ENCODE results near the gene DDR2. TPM values are rescaled to one million over a fixed set of nuclear protein-coding genes. Genes with fewer than 3 reads are reported as not detected.
A peak's percentile ranks its signal among the peaks of the same experiment; 100 is the strongest.

DDR2 gene
- polyA plus RNA-seq, 1 of the 3 experiments (the other 2 are of a cell fraction), result 34.0 TPM

DNA sequence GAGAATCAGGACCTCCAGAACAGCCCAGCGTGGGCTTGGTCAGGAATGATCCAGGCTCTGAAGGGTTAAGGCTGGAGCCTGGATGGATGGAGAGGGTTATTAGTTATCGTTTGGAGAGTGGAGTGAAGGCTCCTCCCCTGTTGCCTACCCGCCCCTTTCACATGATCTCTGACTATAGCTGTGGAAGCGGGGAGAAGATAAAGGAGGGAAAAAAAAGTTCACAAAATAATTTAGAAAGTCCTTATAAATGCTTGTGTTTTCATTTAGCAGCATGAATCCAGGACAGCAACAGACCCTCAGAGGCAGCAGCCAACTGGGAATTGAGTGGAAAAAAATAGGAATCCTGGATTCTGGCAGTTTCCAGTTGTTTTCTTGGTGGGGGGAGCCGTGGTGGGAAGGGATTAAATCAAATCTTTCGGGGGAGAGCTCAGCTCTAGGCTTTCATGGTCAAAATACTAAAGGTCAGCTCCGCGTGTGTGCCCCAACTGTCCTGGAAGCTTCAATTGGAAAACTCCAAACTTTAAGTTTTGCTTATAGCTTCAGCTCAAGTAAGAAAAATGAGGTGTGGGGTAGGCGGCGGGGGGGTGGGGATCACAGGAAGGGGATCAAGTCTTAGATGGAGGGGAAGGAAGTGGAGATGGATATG, 595 bp upstream of the DDR2 start (continued):
- TF ChIP-seq IRF3 (IDR thresholded peaks at IDR 0.05; ENCODE audit: low read depth, low read length) (no peak), EP300 (IDR thresholded peaks at IDR 0.05; ENCODE audit: borderline replicate concordance in 1 of 2, low read depth in 1 of 2, low read length in 1 of 2) (no peak), TCF12 (IDR thresholded peaks at IDR 0.05) (peak; percentile 5; the same call in 1 of the 2 replicates), POLR2AphosphoS5 (IDR thresholded peaks at IDR 0.05; ENCODE audit: low read depth, low read length) (no peak; the same call in 1 of the 2 replicates), YY1 (IDR thresholded peaks at IDR 0.05; ENCODE audit: low read depth) (no peak), FOXJ3 (CRISPR knock-in tag; IDR thresholded peaks at IDR 0.05) (no peak), FOSL2 (IDR thresholded peaks at IDR 0.05; ENCODE audit: borderline replicate concordance, low read depth) (no peak), JUND (IDR thresholded peaks at IDR 0.05) (no peak), MAX (IDR thresholded peaks at IDR 0.05; ENCODE audit: low read depth) (no peak), NFIC (IDR thresholded peaks at IDR 0.05; ENCODE audit: borderline replicate concordance) (no peak), MEF2A (IDR thresholded peaks at IDR 0.05; ENCODE audit: borderline replicate concordance, low read depth) (no peak), RCOR1 (IDR thresholded peaks at IDR 0.05; ENCODE audit: low read length) (0 out of 2 replicates have a peak, but pooled peaks have one; percentile 53), EZH2phosphoT487 (IDR thresholded peaks at IDR 0.05; ENCODE audit: borderline replicate concordance, low read depth) (no peak)
- TF ChIP-seq, protein P1, sequence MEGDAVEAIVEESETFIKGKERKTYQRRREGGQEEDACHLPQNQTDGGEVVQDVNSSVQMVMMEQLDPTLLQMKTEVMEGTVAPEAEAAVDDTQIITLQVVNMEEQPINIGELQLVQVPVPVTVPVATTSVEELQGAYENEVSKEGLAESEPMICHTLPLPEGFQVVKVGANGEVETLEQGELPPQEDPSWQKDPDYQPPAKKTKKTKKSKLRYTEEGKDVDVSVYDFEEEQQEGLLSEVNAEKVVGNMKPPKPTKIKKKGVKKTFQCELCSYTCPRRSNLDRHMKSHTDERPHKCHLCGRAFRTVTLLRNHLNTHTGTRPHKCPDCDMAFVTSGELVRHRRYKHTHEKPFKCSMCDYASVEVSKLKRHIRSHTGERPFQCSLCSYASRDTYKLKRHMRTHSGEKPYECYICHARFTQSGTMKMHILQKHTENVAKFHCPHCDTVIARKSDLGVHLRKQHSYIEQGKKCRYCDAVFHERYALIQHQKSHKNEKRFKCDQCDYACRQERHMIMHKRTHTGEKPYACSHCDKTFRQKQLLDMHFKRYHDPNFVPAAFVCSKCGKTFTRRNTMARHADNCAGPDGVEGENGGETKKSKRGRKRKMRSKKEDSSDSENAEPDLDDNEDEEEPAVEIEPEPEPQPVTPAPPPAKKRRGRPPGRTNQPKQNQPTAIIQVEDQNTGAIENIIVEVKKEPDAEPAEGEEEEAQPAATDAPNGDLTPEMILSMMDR (IDR thresholded peaks at IDR 0.05), result no peak
- TF ChIP-seq, protein P2, sequence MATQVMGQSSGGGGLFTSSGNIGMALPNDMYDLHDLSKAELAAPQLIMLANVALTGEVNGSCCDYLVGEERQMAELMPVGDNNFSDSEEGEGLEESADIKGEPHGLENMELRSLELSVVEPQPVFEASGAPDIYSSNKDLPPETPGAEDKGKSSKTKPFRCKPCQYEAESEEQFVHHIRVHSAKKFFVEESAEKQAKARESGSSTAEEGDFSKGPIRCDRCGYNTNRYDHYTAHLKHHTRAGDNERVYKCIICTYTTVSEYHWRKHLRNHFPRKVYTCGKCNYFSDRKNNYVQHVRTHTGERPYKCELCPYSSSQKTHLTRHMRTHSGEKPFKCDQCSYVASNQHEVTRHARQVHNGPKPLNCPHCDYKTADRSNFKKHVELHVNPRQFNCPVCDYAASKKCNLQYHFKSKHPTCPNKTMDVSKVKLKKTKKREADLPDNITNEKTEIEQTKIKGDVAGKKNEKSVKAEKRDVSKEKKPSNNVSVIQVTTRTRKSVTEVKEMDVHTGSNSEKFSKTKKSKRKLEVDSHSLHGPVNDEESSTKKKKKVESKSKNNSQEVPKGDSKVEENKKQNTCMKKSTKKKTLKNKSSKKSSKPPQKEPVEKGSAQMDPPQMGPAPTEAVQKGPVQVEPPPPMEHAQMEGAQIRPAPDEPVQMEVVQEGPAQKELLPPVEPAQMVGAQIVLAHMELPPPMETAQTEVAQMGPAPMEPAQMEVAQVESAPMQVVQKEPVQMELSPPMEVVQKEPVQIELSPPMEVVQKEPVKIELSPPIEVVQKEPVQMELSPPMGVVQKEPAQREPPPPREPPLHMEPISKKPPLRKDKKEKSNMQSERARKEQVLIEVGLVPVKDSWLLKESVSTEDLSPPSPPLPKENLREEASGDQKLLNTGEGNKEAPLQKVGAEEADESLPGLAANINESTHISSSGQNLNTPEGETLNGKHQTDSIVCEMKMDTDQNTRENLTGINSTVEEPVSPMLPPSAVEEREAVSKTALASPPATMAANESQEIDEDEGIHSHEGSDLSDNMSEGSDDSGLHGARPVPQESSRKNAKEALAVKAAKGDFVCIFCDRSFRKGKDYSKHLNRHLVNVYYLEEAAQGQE (IDR thresholded peaks at IDR 0.05; ENCODE audit: low read depth, low read length), result no peak
- TF ChIP-seq, protein P3, sequence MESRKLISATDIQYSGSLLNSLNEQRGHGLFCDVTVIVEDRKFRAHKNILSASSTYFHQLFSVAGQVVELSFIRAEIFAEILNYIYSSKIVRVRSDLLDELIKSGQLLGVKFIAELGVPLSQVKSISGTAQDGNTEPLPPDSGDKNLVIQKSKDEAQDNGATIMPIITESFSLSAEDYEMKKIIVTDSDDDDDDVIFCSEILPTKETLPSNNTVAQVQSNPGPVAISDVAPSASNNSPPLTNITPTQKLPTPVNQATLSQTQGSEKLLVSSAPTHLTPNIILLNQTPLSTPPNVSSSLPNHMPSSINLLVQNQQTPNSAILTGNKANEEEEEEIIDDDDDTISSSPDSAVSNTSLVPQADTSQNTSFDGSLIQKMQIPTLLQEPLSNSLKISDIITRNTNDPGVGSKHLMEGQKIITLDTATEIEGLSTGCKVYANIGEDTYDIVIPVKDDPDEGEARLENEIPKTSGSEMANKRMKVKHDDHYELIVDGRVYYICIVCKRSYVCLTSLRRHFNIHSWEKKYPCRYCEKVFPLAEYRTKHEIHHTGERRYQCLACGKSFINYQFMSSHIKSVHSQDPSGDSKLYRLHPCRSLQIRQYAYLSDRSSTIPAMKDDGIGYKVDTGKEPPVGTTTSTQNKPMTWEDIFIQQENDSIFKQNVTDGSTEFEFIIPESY (IDR thresholded peaks at IDR 0.05; ENCODE audit: borderline replicate concordance, low read depth), result no peak
- TF ChIP-seq, protein P4, sequence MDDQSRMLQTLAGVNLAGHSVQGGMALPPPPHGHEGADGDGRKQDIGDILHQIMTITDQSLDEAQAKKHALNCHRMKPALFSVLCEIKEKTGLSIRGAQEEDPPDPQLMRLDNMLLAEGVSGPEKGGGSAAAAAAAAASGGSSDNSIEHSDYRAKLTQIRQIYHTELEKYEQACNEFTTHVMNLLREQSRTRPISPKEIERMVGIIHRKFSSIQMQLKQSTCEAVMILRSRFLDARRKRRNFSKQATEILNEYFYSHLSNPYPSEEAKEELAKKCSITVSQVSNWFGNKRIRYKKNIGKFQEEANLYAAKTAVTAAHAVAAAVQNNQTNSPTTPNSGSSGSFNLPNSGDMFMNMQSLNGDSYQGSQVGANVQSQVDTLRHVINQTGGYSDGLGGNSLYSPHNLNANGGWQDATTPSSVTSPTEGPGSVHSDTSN (IDR thresholded peaks at IDR 0.05), result peak; percentile 58
